Upper lobe of left lung (tissue), 4 donors: ENCODE results near the gene ANO5.

Source experiments
- EP300 ChIP-seq, 4 donors: sonication (generic); formaldehyde crosslinking; IDR thresholded peaks; one replicate each; pipeline ENCODE4 v1.5.1; 2017; ENCODE audit warnings: antibody characterized with exemption in 4 of 4, control low read depth in 2 of 4
- POLR2AphosphoS5 ChIP-seq, 2 donors: sonication (generic); formaldehyde crosslinking; IDR thresholded peaks; one replicate each; pipeline ENCODE4 v1.5.1; 2017; ENCODE audit warnings: antibody characterized with exemption in 2 of 2
- TF ChIP-seq, protein P1 (sequence below), 6 experiments: fragments of 450-650 bp in 4 of 6; fragments of 200-600 bp in 2 of 6; sonication (generic) in 2 of 6; IDR thresholded peaks; one replicate each; pipeline ENCODE4 v1.5.1; 2016 to 2019; ENCODE audit warnings: antibody characterized with exemption in 6 of 6

DNA sequence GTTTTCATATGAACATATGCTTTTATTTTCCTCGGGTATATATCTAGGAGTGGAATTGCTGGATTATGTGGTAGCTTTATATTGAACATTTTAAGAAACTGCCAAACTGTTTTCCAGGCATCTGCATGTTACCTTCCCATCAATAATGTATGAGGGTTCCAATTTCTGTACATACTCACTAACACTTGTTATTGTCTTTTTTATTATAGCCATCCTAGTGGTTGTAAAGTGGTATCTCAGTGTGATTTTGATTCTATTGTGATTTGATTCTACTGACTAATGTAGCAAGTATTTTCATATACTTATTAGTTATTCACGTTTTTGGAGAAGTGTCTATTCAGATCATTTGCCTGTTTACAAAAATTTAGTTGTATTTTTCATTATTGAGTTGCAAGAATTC lies 2.0 kb downstream of the ANO5 start:
- TF ChIP-seq, protein P1, sequence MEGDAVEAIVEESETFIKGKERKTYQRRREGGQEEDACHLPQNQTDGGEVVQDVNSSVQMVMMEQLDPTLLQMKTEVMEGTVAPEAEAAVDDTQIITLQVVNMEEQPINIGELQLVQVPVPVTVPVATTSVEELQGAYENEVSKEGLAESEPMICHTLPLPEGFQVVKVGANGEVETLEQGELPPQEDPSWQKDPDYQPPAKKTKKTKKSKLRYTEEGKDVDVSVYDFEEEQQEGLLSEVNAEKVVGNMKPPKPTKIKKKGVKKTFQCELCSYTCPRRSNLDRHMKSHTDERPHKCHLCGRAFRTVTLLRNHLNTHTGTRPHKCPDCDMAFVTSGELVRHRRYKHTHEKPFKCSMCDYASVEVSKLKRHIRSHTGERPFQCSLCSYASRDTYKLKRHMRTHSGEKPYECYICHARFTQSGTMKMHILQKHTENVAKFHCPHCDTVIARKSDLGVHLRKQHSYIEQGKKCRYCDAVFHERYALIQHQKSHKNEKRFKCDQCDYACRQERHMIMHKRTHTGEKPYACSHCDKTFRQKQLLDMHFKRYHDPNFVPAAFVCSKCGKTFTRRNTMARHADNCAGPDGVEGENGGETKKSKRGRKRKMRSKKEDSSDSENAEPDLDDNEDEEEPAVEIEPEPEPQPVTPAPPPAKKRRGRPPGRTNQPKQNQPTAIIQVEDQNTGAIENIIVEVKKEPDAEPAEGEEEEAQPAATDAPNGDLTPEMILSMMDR (IDR thresholded peaks at IDR 0.05) = no peak
- TF ChIP-seq POLR2AphosphoS5 (IDR thresholded peaks at IDR 0.05) (no peak), EP300 (IDR thresholded peaks at IDR 0.05) (no peak)
